HuH-7.5 (cell line): Measurements from ENCODE around the gene SLC6A3.
"Not testable (repeated sequence)": the region's sequence is repeated elsewhere in the genome, so short reads cannot be mapped to it uniquely, and the experiment has no call there.

Experiments
- DNase-seq: peaks from one replicate; pipeline ENCODE4 v3.0.0; 2011; ENCODE audit warnings: low spot score

SLC6A3 gene

DNA sequence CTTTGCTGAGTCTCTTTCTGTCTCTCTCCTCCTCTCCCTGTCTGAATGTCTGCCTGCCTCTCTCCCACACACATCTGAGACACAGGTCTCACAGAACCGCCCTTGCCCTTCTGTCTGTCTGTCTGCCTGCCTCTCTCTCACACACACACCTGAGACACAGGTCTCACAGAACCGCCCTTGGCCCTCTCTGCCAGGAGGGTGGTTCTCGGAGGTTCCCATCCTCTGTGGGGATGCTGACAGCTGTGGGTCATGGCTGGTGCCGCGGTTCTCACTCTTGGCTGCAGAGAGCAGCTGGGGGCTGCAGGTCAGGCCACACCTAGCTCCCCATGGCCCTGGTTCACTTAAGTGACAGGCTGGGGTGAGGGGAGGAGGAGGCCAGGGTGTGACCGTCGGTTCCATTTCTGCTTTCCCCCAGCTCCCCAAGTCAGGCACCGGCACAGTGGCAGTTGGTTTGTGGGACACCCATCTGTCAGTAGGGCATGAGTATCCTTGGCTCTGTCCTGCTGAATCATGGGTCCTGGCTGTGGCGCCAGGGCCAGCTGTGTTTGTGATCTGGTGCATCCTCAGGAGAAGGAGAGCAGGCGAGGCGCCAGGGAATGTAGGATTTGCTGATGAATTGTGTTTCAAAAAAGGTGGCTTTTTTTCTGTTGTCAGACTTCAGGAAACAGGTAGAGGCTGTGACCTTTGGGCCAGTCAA, 58.0 kb downstream of the SLC6A3 start:
- no peak for DNase-seq

- DNase-seq = peak; percentile 46
These were observed 58.9 kb downstream of the SLC6A3 start for GRCh38 chr5:1386274-1386717.

DNA sequence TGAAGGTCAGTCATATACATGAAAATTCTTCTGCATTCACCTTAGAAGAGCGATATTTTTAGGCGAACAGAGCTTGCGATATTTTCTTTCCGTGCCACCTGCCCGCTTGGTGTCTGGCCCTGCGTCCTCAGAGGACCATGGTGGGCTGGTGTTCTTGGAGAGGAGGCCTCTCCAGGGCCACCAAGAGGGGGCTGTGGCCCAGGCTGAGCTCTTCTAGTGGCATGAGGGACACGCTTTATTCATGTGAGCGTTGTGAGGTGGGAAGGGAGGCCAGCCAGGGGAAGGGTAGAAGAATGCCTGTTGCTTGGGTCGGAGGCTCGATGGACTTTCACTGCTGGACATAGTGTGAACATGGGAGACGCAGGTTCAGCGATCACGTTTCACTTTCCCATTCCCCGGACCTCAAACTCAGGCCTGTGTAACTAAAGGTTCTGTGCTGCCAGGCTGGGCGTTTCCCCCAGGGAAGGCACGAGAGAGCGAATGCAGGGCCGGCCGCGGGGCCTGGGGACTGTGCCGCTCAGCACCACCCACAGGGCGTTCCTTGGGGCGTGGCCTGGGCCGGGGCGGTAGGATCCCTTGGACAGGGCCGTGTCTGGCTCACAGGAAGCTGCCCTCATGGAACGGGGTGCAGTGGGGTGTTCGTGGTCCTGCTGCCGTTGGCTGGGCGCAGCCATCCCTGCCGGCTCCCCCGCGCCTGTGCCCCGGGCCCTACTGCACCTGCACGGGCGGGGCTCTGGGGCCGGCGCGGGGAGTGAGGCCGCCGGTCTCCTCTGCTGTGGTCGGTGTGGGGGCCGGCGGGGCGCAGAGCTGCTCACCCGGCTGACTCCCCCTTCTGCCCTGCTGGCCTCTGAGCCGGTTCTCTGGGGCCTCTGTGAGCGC, 59.6 kb downstream of the SLC6A3 start:
- DNase-seq = peak; percentile 88

- DNase-seq = no peak
These were observed 60.7 kb downstream of the SLC6A3 start for GRCh38 chr5:1384521-1384920.

DNA sequence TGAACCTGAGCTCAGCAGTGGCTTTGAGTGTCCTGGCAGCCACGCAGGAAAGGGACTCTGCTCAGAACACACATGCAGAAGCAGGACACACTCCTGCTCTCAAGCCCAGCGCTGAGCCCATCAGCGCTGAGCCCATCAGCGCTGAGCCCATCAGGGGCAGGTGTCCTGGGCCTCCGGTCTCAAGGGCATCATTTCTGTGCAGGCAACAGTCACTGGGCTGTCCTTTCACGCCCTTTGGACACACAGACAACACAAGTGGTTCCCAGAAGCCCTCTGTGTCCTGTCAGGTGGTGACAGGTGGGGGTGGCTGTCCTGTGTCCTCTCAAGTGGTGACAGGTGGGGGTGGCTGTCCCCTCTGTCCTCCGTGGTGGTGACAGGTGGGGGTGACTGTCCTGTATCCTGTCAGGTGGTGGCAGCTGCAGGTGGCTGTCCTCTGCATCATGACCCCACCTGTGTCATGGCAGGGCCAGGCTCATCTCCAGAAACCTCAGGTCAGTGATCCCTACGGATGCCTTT, 61.3 kb downstream of the SLC6A3 start:
- no peak for DNase-seq

DNA sequence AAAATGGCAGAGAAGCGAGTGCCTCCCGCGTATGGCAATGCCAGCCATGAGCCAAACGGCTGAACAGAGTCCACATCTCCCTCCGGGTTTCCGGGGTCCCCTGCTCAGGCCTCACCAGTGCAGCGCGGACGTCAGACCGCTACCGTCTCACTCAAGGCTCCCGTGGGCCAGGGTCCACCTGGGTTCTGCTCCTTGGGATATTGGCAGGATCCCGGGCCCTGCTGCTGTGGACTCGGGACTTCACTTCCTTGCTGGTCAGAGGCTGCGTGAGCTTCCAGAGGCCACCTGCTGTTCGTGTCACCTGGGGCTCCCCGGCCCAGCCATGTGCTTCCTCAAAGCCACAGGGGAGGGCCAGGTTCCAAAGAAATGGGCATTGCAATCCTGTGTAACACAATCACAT, 61.9 kb downstream of the SLC6A3 start:
- DNase-seq = no peak

DNA sequence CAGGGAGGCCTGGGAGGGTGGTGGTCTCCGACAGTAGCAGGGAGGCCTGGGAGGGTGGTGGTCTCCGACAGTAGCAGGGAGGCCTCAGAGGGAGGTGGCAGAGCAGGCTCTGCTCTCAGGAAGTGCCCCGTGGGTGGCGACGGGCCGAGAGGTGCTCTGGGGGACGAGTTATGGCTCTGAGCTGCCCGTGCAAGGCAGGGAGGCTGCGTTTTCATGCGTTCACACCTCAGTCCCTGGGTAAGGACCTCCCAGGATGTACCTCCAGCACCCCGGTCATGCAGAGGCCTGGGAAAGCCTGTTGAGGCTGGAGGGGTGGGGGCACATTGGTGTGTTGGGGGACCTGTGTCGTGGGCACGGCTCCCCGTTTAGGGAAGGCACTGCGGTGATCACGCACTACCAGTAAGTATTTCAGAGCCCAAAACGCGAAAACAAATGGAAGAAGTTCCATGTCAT, 63.0 kb downstream of the SLC6A3 start:
- no peak for DNase-seq

- no peak for DNase-seq
These were observed 63.6 kb downstream of the SLC6A3 start for GRCh38 chr5:1381370-1382247.

DNA sequence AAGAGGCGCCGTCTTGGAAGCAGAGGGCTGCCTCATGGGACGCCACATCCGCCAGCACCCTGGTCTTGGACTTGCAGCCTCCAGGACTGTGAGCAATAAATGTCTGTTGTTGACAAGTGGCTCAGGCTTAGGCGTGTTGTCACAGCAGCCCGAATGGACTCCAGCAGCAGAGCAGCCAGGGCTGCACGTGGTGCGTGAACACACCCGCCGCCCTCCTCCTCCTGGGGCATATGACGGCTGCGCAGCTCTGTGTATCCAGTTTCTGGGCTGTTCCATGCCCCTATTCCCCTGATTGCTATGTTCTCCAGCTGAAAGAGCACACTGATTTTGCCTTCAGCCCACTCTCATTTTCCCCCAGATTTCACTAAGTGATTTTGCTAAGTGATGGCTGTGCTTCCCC, 64.3 kb downstream of the SLC6A3 start:
- DNase-seq = no peak

DNA sequence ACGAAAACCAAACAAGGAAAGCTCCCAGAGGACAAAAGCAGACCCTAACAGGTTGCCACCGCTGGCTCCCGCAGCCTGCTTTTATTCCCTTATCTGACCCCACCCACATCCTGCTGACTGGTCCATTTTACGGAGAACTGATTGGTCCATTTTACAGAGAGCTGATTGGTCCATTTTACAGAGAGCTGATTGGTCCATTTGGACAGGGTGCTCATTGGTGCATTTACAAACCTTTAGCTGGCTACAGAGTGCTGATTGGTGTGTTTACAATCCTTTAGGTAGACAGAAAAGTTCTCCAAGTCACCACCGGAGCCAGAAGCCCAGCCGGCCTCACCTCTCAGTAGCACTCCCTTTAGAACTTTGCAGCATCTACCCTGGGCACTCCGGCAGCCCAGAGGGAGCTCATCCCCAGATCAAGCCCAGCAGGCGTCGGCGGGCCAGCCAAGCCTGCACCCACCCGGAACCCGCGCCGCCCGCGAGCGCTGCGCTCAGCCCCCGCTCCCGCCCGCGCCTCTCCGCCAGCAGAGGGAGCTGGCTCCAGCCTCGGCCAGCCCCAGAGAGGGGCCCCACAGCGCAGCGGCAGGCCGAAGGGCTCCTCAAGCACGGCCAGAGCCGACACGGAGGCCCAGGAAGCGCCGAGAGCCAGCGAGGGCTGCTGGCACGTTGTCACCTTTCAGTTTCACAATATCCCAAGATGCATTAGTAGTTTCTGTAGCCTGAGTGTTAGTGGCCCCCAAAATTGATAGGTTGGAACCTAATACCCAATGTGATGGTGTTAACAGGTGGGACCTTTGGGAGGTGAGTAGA, 65.0 kb downstream of the SLC6A3 start:
- DNase-seq = no peak

GRCh38 chr5:1378866-1379659, 66.2 kb downstream of the SLC6A3 start:
- no peak for DNase-seq

- no peak for DNase-seq
These were observed 67.1 kb downstream of the SLC6A3 start for GRCh38 chr5:1378096-1378495.

GRCh38 chr5:1376981-1377380, 68.3 kb downstream of the SLC6A3 start:
- DNase-seq = no peak

GRCh38 chr5:1375871-1376810, 69.1 kb downstream of the SLC6A3 start:
- no peak for DNase-seq

DNA sequence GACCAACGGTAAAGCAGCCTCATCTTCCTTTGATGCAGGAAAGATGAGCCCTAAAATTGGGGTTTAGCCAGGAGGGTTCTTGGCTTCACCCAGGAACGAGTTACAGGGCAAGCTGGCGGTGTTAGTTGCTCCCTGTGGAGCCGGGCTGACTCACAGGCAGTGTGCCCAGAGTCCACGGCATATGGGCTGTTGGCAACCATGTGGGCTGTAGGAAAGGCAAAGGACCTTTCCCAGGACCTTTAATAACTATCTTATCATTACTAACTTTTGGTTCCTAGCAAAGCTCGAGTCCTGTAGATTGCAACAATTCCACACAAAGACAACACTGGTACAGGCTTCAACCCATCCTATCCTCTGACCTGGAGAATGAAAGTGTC, 70.6 kb downstream of the SLC6A3 start:
- no peak for DNase-seq

- no peak for DNase-seq
These were observed 71.1 kb downstream of the SLC6A3 start for GRCh38 chr5:1374030-1374678.

GRCh38 chr5:1371972-1372342, 73.3 kb downstream of the SLC6A3 start:
- not testable (repeated sequence) for DNase-seq

DNA sequence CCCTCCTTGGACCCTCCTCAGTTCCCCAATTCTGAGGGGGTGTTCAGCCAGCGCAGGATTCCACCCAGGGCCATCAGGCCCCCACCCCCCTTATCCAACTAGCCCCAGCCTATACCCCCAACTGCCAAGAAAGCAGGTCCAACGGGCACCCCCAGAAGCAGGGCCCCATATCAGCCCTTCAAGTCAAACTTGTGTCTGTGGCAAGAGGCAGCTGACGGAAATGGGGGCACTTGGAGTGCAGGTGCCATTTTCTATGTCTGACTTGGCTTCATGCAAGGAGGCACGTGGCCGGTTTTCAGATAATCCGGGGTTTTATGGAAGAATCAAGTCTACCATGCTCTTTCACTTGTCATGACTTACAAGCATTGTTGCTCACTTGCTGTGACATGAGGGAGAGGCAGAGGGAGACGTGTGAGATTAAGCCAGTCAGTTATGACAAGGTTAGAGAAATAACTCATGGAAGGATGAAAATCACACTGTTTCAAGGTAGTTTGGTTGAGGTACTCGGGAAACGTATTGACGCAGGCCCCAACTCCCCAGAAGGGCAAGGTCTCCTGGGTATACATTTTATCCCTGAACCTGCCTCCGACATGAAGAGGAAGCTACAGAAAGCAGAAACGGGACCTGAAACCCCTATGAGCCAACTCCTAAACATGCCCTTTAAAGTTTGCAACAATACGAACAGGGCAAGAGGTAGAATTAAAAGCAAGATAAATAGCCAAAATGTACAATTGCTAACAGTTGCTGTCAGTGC, 73.8 kb downstream of the SLC6A3 start:
- DNase-seq = no peak
